Subcutaneous abdominal adipose tissue (tissue), 5 donors: ENCODE measurements around the gene SNCAIP.

Experiments
- H3K27ac ChIP-seq: one replicate; pipeline ENCODE4 v1.7.0; 2013; ENCODE audit warnings: low read depth, mild to moderate bottlenecking, inconsistent platforms, low read length, moderate library complexity
- H3K27me3 ChIP-seq, 5 donors: one replicate each; pipeline ENCODE4 v1.7.0; 2013; ENCODE audit warnings: low read length in 5 of 5, inconsistent platforms in 1 of 5; ENCODE audit not compliant: control insufficient read depth in 5 of 5, insufficient read depth in 4 of 5
- H3K36me3 ChIP-seq, 5 donors: one replicate each; pipeline ENCODE4 v1.7.0; 2013; ENCODE audit warnings: low read length in 5 of 5; ENCODE audit not compliant: control insufficient read depth in 5 of 5, insufficient read depth in 5 of 5
- H3K4me1 ChIP-seq, 5 donors: one replicate each; pipeline ENCODE4 v1.7.0; 2013; ENCODE audit warnings: low read length in 5 of 5, mild to moderate bottlenecking in 3 of 5, moderate library complexity in 1 of 5; ENCODE audit not compliant: control insufficient read depth in 5 of 5, insufficient read depth in 5 of 5
- H3K4me3 ChIP-seq, 5 donors: one replicate each; pipeline ENCODE4 v1.7.0; 2013; ENCODE audit warnings: low read length in 5 of 5, low read depth in 1 of 5
- H3K9ac ChIP-seq, 5 donors: one replicate each; pipeline ENCODE4 v1.7.0; 2013; ENCODE audit warnings: low read length in 5 of 5, mild to moderate bottlenecking in 4 of 5, moderate library complexity in 3 of 5
- H3K9me3 ChIP-seq, 5 donors: one replicate each; pipeline ENCODE4 v1.7.0; 2013; ENCODE audit warnings: low read length in 5 of 5; ENCODE audit not compliant: control insufficient read depth in 5 of 5
- donor health status: healthy.
- donor health status: healthy.
- donor health status: healthy.
- donor health status: healthy.
- donor health status: healthy.

SNCAIP gene

GRCh38 chr5:122507581-122507980 is 195.5 kb downstream of the SNCAIP start:
- H3K27me3 ChIP-seq = no peaks in the 10 kb centered on the region
- no peak overlapping the region for H3K9ac ChIP-seq
- no peak overlapping the region for H3K4me3 ChIP-seq
- H3K36me3 ChIP-seq = no peaks in the 10 kb centered on the region
- H3K9me3 ChIP-seq = no peaks in the 10 kb centered on the region
- H3K4me1 ChIP-seq = no peaks in the 10 kb centered on the region
- H3K27ac ChIP-seq = no peak overlapping the region

DNA sequence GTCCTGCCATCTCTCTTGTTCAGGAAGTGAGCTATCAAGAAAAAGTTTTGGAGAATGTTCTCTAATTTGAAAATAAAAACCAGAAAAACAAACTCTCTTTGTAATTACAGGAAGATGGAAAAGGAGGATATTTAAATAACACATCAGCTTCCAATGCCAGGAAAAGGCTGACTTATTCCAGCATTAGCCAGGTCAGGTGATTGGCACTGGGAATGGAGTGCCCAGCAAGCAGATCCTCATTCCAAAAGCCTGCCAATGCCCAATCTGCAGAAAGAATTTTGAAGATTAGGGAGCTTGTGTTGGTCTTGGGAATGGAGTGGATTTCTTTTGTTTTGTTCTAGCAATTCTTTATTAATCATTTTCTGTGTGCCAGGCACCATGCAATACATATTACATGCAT is 196.6 kb downstream of the SNCAIP start:
- Histone ChIP-seq H3K4me1 (no peaks in the 10 kb centered on the region), H3K27ac (no peak overlapping the region), H3K27me3 (no peaks in the 10 kb centered on the region)

More for the DNA sequence above, 196.6 kb downstream of the SNCAIP start:
- H3K36me3 ChIP-seq = no peaks in the 10 kb centered on the region
- H3K9ac ChIP-seq = no peak overlapping the region
- no peak overlapping the region for H3K4me3 ChIP-seq
- H3K9me3 ChIP-seq = no peaks in the 10 kb centered on the region
